Germinal center (tissue), 1 donor: ENCODE measurements around the gene CFAP20DC.
"Not testable (repeated sequence)": the region's sequence is repeated elsewhere in the genome, so short reads cannot be mapped to it uniquely, and the experiment has no call there.

Experiments used
- DNase-seq: peaks from one replicate; pipeline ENCODE4 v3.0.0; 2012; ENCODE audit warnings: mixed read lengths, low spot score

Gene CFAP20DC

DNA sequence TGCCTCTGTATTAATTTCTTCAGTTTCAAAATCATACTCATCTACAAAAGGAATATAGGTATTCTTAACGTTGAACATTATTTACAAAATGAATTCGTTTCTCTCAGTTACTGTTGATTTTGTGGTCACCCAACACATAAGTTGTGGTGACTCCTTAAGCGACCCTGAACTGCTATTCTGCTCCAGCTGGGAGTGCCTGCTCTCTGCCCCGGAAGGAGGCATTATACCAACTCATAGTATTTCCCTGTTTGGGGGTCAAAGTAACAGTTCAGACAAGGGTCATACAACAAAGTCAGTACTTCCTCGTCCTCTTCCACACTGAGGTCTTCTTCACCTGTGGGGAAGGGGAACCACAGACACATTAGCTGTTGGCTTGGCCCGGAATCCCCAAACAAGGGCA is 307.6 kb downstream of the CFAP20DC start:
- DNase-seq = no peak

DNA sequence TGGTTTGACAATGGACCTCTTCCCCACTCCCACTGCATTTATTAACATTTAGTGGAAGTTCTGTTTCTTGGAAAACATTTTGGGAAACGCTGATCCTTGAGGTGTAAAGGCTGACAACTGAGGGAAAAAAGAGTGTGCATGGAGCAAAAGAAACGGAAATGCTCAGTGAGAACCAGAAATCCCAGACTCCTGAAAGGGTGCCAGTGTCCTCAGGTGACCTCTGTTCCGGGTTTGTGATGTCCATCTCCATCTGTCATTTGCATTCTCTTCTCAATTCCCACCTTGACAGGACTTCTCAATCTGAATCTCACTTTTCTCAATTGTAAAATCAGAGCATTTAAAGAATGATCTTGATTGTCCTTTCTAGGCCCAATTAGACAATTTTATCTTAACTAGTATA is 312.2 kb downstream of the CFAP20DC start:
- DNase-seq = no peak

GRCh38 chr3:58731673-58732072 is 318.2 kb downstream of the CFAP20DC start:
- no peak for DNase-seq

DNA sequence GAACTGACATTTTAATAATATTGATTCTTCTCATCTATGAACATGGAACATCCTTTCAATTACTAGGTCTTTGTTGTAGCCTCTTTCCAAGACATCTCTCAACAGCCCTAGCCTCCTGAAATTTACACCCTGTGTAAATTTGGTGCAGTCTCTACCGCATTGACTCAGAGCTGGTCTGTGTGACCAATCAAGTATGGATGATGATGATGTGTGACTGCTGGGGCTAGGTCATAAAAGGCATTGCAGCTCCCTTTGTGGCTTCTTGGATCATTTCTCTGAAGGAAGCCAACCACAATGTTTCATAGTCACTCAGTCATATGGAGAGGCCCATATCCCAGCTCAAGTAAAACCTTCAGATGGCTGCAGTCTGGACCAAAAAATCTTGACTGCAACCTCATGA is 321.1 kb downstream of the CFAP20DC start:
- DNase-seq = no peak

DNA sequence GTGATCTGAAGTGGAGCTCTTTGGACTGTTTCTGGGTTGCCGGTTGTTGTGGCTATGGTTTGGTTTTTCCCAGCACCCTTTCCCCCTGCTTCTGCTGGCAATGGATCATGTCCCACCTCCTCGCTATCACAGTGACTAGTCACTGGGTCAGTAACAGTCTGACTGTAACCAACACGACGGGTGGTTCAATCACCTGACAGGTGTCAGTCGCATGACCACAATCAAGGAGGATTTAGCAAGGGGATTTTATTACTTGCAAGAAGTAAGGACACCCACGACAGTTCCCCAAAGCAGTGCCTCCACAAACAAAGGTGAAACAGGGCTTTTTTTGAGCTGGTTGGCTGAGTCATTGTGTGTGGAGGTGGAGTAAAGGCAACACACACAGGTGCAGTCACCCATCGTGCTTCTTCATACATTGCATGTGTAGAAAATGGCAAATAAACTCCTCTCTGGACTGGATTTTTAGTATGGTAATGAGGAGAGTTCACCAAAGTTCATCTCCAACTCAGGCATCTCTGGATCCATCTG is 324.4 kb downstream of the CFAP20DC start:
- no peak for DNase-seq

GRCh38 chr3:58724336-58724735 is 325.5 kb downstream of the CFAP20DC start:
- no peak for DNase-seq

- no peak for DNase-seq
Observed at GRCh38 chr3:58723173-58723572, 326.7 kb downstream of the CFAP20DC start.

GRCh38 chr3:58722561-58722960 is 327.3 kb downstream of the CFAP20DC start:
- DNase-seq = no peak

- DNase-seq = no peak
Observed at GRCh38 chr3:58720526-58720925, 329.3 kb downstream of the CFAP20DC start.

DNA sequence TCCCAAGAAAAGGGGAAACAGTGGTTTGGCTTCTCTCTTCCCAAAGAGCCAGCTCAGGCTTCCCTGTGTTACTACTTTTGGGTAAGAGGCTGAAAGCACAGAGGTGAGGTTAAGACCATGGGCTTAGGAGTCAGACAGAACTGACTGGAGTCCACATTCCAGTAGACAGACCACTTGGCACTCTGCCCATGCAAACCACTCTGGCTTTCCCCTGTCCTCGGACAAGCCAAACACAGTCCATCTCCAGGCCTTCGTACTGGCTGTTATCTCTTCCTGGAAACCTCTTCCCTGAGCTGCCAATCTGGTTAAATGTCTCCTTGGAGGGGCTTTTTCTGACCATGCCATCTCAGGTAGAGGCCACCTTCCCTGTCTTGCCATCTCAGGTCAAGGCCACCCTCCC is 330.1 kb downstream of the CFAP20DC start:
- no peak for DNase-seq

DNA sequence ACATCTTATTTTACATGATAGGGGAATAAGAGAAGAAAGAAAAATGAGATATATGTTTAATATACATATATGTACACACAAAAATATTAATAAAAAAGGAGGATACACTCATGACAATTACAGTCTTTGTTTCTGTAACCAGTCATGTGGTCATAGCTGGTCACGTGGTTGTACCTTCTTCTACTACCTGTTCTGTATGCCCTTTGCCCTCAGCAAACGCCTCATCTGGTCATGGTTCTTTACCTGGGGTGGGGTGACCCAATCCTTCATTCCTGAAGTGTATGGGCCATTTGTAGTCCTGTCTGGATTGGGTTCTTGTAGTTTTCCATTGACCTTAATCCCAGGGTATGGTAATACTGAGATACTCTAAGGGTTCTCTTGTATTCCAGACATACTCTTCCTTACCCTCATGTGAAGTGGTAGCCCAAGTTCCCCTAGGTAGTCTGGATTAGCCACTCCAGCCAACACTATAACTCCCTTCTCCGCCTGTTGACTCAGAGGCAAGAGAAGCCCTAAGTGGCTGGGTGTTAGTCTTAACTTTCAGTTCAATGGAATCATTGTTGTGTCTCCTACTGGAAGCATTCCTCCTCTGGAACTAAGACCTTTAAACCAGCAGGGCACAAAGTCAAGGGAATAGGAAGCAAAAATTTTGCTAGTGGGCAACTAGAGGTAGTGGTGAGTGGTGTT is 336.0 kb downstream of the CFAP20DC start:
- no peak for DNase-seq

DNA sequence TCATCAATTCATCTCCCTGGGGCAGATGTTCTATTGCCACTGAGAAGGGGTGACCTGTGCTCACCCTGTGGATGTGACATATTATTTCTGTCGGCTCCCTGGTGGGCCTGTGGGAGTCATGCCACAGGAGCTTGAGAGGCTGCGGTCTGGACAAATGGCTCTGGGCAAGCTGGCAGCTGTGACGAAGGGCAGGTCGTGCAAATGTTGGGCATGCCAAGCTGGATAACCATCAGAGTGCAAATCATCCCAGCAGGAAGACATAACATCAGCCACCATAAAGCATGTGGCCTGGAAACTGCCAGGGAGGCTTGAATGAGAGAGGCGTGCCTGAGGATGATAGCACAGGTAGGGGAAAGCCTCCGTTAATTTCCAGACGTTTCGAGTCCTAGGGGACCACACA is 338.0 kb downstream of the CFAP20DC start:
- no peak for DNase-seq

GRCh38 chr3:58708983-58709382 is 340.8 kb downstream of the CFAP20DC start:
- not testable (repeated sequence) for DNase-seq

- DNase-seq = no peak
Observed at GRCh38 chr3:58708116-58708791, 341.6 kb downstream of the CFAP20DC start.

GRCh38 chr3:58707390-58707930 is 342.4 kb downstream of the CFAP20DC start:
- DNase-seq = no peak

DNA sequence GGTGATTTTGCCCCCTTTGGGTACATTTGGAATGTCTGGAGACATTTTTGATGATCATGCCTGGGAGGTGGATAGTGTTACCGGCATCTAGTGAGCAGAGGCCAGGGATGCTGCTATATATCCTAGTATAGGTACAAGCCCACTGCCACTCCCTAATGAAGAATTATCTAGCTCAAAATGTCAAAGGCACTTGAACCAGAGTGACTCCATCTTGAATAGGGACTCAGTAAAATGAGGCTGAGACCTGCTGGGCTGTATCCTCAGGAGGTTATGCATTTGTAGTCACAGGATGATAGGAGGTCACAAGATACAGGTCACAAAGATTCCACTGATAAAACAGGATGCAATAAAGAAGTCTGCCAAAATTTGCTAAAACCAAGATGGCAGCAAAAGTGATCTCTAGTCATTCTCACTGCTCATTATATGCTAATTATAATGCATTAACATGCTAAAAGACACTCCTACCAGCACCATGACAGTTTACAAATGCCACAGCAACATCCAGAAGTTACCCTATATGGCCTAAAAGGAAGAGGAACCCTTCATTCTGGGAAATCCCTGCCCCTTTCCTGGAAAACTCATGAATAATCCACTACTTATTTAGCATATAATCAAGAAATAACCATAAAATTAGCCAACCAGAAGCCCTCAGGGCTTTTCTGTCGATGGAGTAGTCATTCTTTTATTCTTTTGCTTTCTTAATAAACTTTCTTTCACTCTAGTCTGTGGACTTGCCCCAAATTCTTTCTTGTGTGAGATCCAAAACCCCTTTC is 343.2 kb downstream of the CFAP20DC start:
- no peak for DNase-seq

- no peak for DNase-seq
Observed at GRCh38 chr3:58704745-58705144, 345.1 kb downstream of the CFAP20DC start.

GRCh38 chr3:58704304-58704703 is 345.5 kb downstream of the CFAP20DC start:
- DNase-seq = not testable (repeated sequence)

GRCh38 chr3:58698246-58698645 is 351.6 kb downstream of the CFAP20DC start:
- DNase-seq = no peak

DNA sequence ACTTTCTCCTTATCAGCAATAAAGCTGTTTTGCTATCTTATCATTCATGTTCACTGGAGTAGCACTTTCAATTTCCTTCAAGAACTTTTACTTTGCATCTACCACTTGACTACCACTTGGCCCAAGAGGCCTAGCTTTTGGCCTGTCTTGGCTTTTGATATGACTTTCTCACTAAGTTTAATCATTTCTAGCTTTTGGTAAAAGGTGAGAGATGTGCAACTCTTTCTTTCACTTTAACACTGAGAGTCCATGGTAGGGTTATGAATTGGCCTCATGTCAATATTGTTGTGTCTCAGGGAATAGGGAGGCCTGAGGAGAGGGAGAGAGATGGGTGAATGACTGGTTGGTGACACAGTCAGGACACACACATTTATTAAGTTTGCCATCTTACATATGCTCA is 352.3 kb downstream of the CFAP20DC start:
- DNase-seq = no peak

GRCh38 chr3:58696813-58697212 is 353.0 kb downstream of the CFAP20DC start:
- not testable (repeated sequence) for DNase-seq

DNA sequence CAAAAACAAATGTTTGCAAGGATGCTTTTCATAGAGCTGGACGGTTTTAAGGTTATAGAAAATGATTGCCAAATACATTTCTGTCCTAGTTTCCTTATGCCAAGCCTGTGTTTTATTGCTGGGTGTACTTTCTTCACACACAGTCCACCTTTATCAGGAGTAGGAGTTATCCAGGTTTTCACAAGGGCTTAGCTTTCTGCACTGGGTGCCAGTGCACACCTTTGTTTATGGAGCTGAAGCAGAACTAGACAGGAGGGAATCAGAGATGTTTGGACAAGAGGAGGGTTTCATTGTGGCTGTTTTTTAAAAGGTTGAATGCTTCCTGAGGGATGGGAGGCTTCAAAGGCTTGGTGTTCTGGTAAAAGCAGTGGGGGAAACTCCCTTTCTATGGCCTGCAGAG is 353.7 kb downstream of the CFAP20DC start:
- no peak for DNase-seq

DNA sequence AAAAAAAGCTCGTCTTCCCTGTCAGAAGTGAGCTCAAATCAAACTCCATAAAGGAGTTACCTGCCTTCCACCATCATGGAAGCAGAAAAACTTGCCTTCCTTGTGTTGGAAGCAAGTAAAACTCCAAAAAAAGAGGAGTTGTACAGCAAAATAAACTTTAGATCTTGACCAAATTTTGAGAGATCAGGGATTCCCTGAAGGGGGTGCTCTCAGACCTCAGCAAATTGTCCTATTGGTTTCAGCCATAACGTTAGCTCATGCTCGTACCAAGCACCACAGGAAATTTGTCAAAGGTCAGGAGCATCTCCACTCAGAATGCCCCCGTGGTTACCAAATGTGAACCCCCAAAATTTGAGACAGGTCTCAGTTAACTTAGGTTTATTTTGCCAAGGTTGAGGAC is 354.5 kb downstream of the CFAP20DC start:
- DNase-seq = not testable (repeated sequence)
